Measurements from ENCODE around the gene PRODH2. TPM values are rescaled to one million over a fixed set of nuclear protein-coding genes. Genes with fewer than 3 reads are reported as not detected.
A peak's percentile ranks its signal among the peaks of the same experiment; 100 is the strongest.
"Not testable (repeated sequence)": the region's sequence is repeated elsewhere in the genome, so short reads cannot be mapped to it uniquely, and the experiment has no call there.

The PRODH2 gene
- total RNA-seq, 2 experiments from 2014 or later: not detected

- ATAC-seq (no peak), DNase-seq (no peak)
- peaks cover 3% of the 10 kb centered on the region for H3K36me3 Mint-ChIP-seq
- H3K27ac Mint-ChIP-seq: no peak overlapping the region
- peaks cover 14% of the 10 kb centered on the region for H3K4me1 Mint-ChIP-seq
- no peaks in the 10 kb centered on the region for H3K9me3 Mint-ChIP-seq (ENCODE audit: low read depth)
- H3K4me3 Mint-ChIP-seq: no peak overlapping the region
- peaks cover 51% of the 10 kb centered on the region for H3K27me3 Mint-ChIP-seq
- CTCF ChIA-PET: no interaction called here
Measured at GRCh38 chr19:35848919-35849505, 36.4 kb upstream of the PRODH2 start.

GRCh38 chr19:35848486-35848885 lies 35.8 kb upstream of the PRODH2 start:
- ATAC-seq (no peak), DNase-seq (no peak)
- H3K27me3 Mint-ChIP-seq: peaks cover 56% of the 10 kb centered on the region
- no peak overlapping the region for H3K27ac Mint-ChIP-seq
- peaks cover 3% of the 10 kb centered on the region for H3K36me3 Mint-ChIP-seq
- peaks cover 14% of the 10 kb centered on the region for H3K4me1 Mint-ChIP-seq
- H3K4me3 Mint-ChIP-seq: no peak overlapping the region
- CTCF ChIA-PET: no interaction called here
- H3K9me3 Mint-ChIP-seq (ENCODE audit: low read depth): no peaks in the 10 kb centered on the region

GRCh38 chr19:35847911-35848310 lies 35.3 kb upstream of the PRODH2 start:
- peaks cover 3% of the 10 kb centered on the region for H3K36me3 Mint-ChIP-seq
- no peak overlapping the region for H3K27ac Mint-ChIP-seq
- peaks cover 59% of the 10 kb centered on the region for H3K27me3 Mint-ChIP-seq
- DNase-seq (no peak), ATAC-seq (no peak)
- H3K4me3 Mint-ChIP-seq: no peak overlapping the region
- CTCF ChIA-PET: no interaction called here
- no peaks in the 10 kb centered on the region for H3K9me3 Mint-ChIP-seq (ENCODE audit: low read depth)
- peaks cover 14% of the 10 kb centered on the region for H3K4me1 Mint-ChIP-seq

- Mint-ChIP-seq H3K9me3 (ENCODE audit: low read depth) (no peaks in the 10 kb centered on the region), H3K27me3 (peaks cover 57% of the 10 kb centered on the region), H3K36me3 (peaks cover 3% of the 10 kb centered on the region), H3K27ac (no peak overlapping the region), H3K4me1 (peaks cover 14% of the 10 kb centered on the region), H3K4me3 (no peak overlapping the region)
- CTCF ChIA-PET: interaction anchor here (1.0 to 1.4 kb wide), 2 partner anchors 10 to 84 kb away, joined by 3 to 4 read pairs; partner anchors contain the start of gene KIRREL2
- DNase-seq: no peak
- ATAC-seq: no peak
Measured at GRCh38 chr19:35846038-35846668, 33.5 kb upstream of the PRODH2 start.

- Mint-ChIP-seq H3K4me1 (peaks cover 14% of the 10 kb centered on the region), H3K4me3 (peak overlapping the region; percentile 11), H3K27me3 (peaks cover 54% of the 10 kb centered on the region), H3K9me3 (ENCODE audit: low read depth) (no peaks in the 10 kb centered on the region), H3K27ac (no peak overlapping the region), H3K36me3 (peaks cover 3% of the 10 kb centered on the region)
- CTCF ChIA-PET: interaction anchor here (1.0 to 1.2 kb wide), 2 partner anchors 11 to 85 kb away, joined by 3 read pairs; no protein-coding TSS in a partner anchor
- ATAC-seq (peak; percentile 45), DNase-seq (no peak)
Measured at GRCh38 chr19:35845215-35846037, 32.8 kb upstream of the PRODH2 start.

GRCh38 chr19:35844482-35845214 lies 32.0 kb upstream of the PRODH2 start:
- ATAC-seq (no peak), DNase-seq (no peak)
- no peaks in the 10 kb centered on the region for H3K9me3 Mint-ChIP-seq (ENCODE audit: low read depth)
- no peak overlapping the region for H3K27ac Mint-ChIP-seq
- H3K4me1 Mint-ChIP-seq: peaks cover 14% of the 10 kb centered on the region
- peak overlapping the region; percentile 11 for H3K4me3 Mint-ChIP-seq
- H3K36me3 Mint-ChIP-seq: peaks cover 3% of the 10 kb centered on the region
- peaks cover 54% of the 10 kb centered on the region for H3K27me3 Mint-ChIP-seq
- CTCF ChIA-PET: interaction anchor here (0.6 to 1.2 kb wide), 2 partner anchors 10 to 25 kb away, joined by 3 to 4 read pairs; no protein-coding TSS in a partner anchor

- DNase-seq: no peak
- Mint-ChIP-seq H3K9me3 (ENCODE audit: low read depth) (no peaks in the 10 kb centered on the region), H3K4me1 (peaks cover 14% of the 10 kb centered on the region), H3K27ac (no peak overlapping the region), H3K27me3 (peaks cover 54% of the 10 kb centered on the region), H3K36me3 (peaks cover 3% of the 10 kb centered on the region), H3K4me3 (no peak overlapping the region)
- no peak for ATAC-seq
- CTCF ChIA-PET: interaction anchor here (0.6 to 1.2 kb wide), 2 partner anchors 9 to 24 kb away, joined by 3 to 4 read pairs; no protein-coding TSS in a partner anchor
Measured at GRCh38 chr19:35843676-35844481, 31.2 kb upstream of the PRODH2 start.

GRCh38 chr19:35842666-35843272 lies 30.1 kb upstream of the PRODH2 start:
- ATAC-seq (no peak), DNase-seq (no peak)
- no peak overlapping the region for H3K4me3 Mint-ChIP-seq
- peaks cover 14% of the 10 kb centered on the region for H3K4me1 Mint-ChIP-seq
- no peaks in the 10 kb centered on the region for H3K9me3 Mint-ChIP-seq (ENCODE audit: low read depth)
- no peak overlapping the region for H3K27ac Mint-ChIP-seq
- CTCF ChIA-PET: no interaction called here
- peaks cover 46% of the 10 kb centered on the region for H3K27me3 Mint-ChIP-seq
- peaks cover 3% of the 10 kb centered on the region for H3K36me3 Mint-ChIP-seq

GRCh38 chr19:35841961-35842595 lies 29.4 kb upstream of the PRODH2 start:
- CTCF ChIA-PET: no interaction called here

GRCh38 chr19:35836096-35836495 lies 23.5 kb upstream of the PRODH2 start:
- ATAC-seq, H3K27ac Mint-ChIP-seq: not testable (repeated sequence)

More at GRCh38 chr19:35841961-35842595, 29.4 kb upstream of the PRODH2 start:
- no peak for DNase-seq
- Mint-ChIP-seq H3K4me3 (no peak overlapping the region), H3K27ac (no peak overlapping the region), H3K9me3 (ENCODE audit: low read depth) (no peaks in the 10 kb centered on the region), H3K36me3 (peaks cover 3% of the 10 kb centered on the region), H3K4me1 (peaks cover 14% of the 10 kb centered on the region), H3K27me3 (peaks cover 48% of the 10 kb centered on the region)
- ATAC-seq: no peak

GRCh38 chr19:35833972-35834371 lies 21.3 kb upstream of the PRODH2 start:
- DNase-seq: no peak
- CTCF ChIA-PET: interaction anchor here (0.9 kb wide), 1 partner anchor 11 kb away, joined by 3 read pairs; no protein-coding TSS in a partner anchor
- no peaks in the 10 kb centered on the region for H3K36me3 Mint-ChIP-seq
- H3K27me3 Mint-ChIP-seq: peaks cover 21% of the 10 kb centered on the region
- ATAC-seq: no peak
- H3K4me1 Mint-ChIP-seq: no peaks in the 10 kb centered on the region
- no peaks in the 10 kb centered on the region for H3K9me3 Mint-ChIP-seq (ENCODE audit: low read depth)
- H3K27ac Mint-ChIP-seq: no peak overlapping the region
- H3K4me3 Mint-ChIP-seq: no peak overlapping the region

More at GRCh38 chr19:35836096-35836495, 23.5 kb upstream of the PRODH2 start:
- H3K27me3 Mint-ChIP-seq: peaks cover 20% of the 10 kb centered on the region
- not testable (repeated sequence) for H3K36me3 Mint-ChIP-seq; H3K9me3 Mint-ChIP-seq (ENCODE audit: low read depth); DNase-seq; H3K4me1 Mint-ChIP-seq; H3K4me3 Mint-ChIP-seq
- CTCF ChIA-PET: interaction anchor here (1.7 kb wide), 1 partner anchor 16 kb away, joined by 4 read pairs; no protein-coding TSS in a partner anchor

GRCh38 chr19:35832054-35832453 lies 19.4 kb upstream of the PRODH2 start:
- Mint-ChIP-seq H3K4me1 (no peaks in the 10 kb centered on the region), H3K27me3 (peaks cover 24% of the 10 kb centered on the region), H3K36me3 (no peaks in the 10 kb centered on the region), H3K9me3 (ENCODE audit: low read depth) (no peaks in the 10 kb centered on the region), H3K4me3 (no peak overlapping the region), H3K27ac (no peak overlapping the region)
- DNase-seq (no peak), ATAC-seq (no peak)
- CTCF ChIA-PET: no interaction called here
